HEK293 (cell line): ENCODE measurements around the gene MAN1B1.

Source experiments
- EGR2 ChIP-seq: fragments of 450-650 bp; formaldehyde crosslinking; IDR thresholded peaks from 2 replicates; pipeline ENCODE4 v1.5.1; 2016; ENCODE audit warnings: low read depth, missing biosample characterization, missing genetic modification characterization
- GLIS2 ChIP-seq: fragments of 450-650 bp; formaldehyde crosslinking; IDR thresholded peaks from 2 replicates; pipeline ENCODE4 v1.5.1; 2016; ENCODE audit warnings: missing biosample characterization, missing genetic modification characterization
- HIC1 ChIP-seq: fragments of 450-650 bp; formaldehyde crosslinking; IDR thresholded peaks from 2 replicates; pipeline ENCODE4 v1.5.1; 2016; ENCODE audit warnings: missing biosample characterization, missing genetic modification characterization
- HOXA7 ChIP-seq: sonication (generic); formaldehyde crosslinking; IDR thresholded peaks from 2 replicates; pipeline ENCODE4 v1.8.1; 2022; ENCODE audit warnings: missing genetic modification reagents, borderline replicate concordance
- KLF7 ChIP-seq: fragments of 450-650 bp; formaldehyde crosslinking; IDR thresholded peaks from 2 replicates; pipeline ENCODE4 v1.5.1; 2016; ENCODE audit warnings: missing biosample characterization, missing genetic modification characterization, borderline replicate concordance
- PATZ1 ChIP-seq: fragments of 450-650 bp; formaldehyde crosslinking; IDR thresholded peaks from 2 replicates; pipeline ENCODE4 v1.5.1; 2016; ENCODE audit warnings: missing biosample characterization, missing genetic modification characterization
- PBX3 ChIP-seq: sonication (generic); formaldehyde crosslinking; IDR thresholded peaks from 2 replicates; pipeline ENCODE4 v1.8.1; 2022; ENCODE audit warnings: mild to moderate bottlenecking, moderate library complexity, missing genetic modification reagents
- PRDM1 ChIP-seq: fragments of 450-650 bp; formaldehyde crosslinking; IDR thresholded peaks from 2 replicates; pipeline ENCODE4; 2016; ENCODE audit warnings: missing biosample characterization, missing genetic modification characterization
- YY1 ChIP-seq: fragments of 450-650 bp; formaldehyde crosslinking; IDR thresholded peaks from 2 replicates; pipeline ENCODE4 v1.5.1; 2018; ENCODE audit warnings: missing biosample characterization, missing genetic modification characterization
- ZBTB21 ChIP-seq: fragments of 450-650 bp; formaldehyde crosslinking; IDR thresholded peaks from 2 replicates; pipeline ENCODE4 v1.5.1; 2017; ENCODE audit warnings: missing biosample characterization, missing genetic modification characterization
- ZBTB26 ChIP-seq: fragments of 450-650 bp; formaldehyde crosslinking; optimal IDR thresholded peaks from 2 replicates; pipeline ENCODE3; 2016; ENCODE audit warnings: missing biosample characterization, mild to moderate bottlenecking, missing genetic modification characterization
- ZNF132 ChIP-seq: fragments of 450-650 bp; formaldehyde crosslinking; IDR thresholded peaks from 2 replicates; pipeline ENCODE4 v1.5.1; 2017; ENCODE audit warnings: missing biosample characterization, missing genetic modification characterization, borderline replicate concordance
- ZNF398 ChIP-seq: fragments of 450-650 bp; formaldehyde crosslinking; IDR thresholded peaks from 2 replicates; pipeline ENCODE4 v1.5.1; 2017; ENCODE audit warnings: missing biosample characterization, missing genetic modification characterization
- ZNF423 ChIP-seq: fragments of 450-650 bp; formaldehyde crosslinking; IDR thresholded peaks from 2 replicates; pipeline ENCODE4 v1.5.1; 2016; ENCODE audit warnings: missing biosample characterization, missing genetic modification characterization
- ZNF473 ChIP-seq: fragments of 450-650 bp; formaldehyde crosslinking; IDR thresholded peaks from 2 replicates; pipeline ENCODE4 v1.5.1; 2017; ENCODE audit warnings: missing biosample characterization, missing genetic modification characterization
- ZNF514 ChIP-seq: fragments of 450-650 bp; formaldehyde crosslinking; IDR thresholded peaks from 2 replicates; pipeline ENCODE4 v1.5.1; 2016; ENCODE audit warnings: missing biosample characterization, missing genetic modification characterization
- ZNF558 ChIP-seq: fragments of 450-650 bp; formaldehyde crosslinking; IDR thresholded peaks from 2 replicates; pipeline ENCODE4 v1.5.1; 2016; ENCODE audit warnings: missing biosample characterization, missing genetic modification characterization
- ZNF585B ChIP-seq: fragments of 450-650 bp; formaldehyde crosslinking; IDR thresholded peaks from 2 replicates; pipeline ENCODE4 v1.5.1; 2016; ENCODE audit warnings: missing biosample characterization, missing genetic modification characterization
- ZNF596 ChIP-seq: fragments of 450-650 bp; IDR thresholded peaks from 2 replicates; pipeline ENCODE4 v1.5.0; 2018; ENCODE audit warnings: missing biosample characterization, mild to moderate bottlenecking, missing genetic modification characterization, moderate library complexity
- ZNF621 ChIP-seq: fragments of 450-650 bp; formaldehyde crosslinking; IDR thresholded peaks from 2 replicates; pipeline ENCODE4 v1.5.1; 2017; ENCODE audit warnings: missing biosample characterization, missing genetic modification characterization
- ZNF639 ChIP-seq: fragments of 450-650 bp; formaldehyde crosslinking; IDR thresholded peaks from 2 replicates; pipeline ENCODE4 v1.5.1; 2016; ENCODE audit warnings: missing biosample characterization, missing genetic modification characterization
- ZNF645 ChIP-seq: fragments of 450-650 bp; formaldehyde crosslinking; IDR thresholded peaks from 2 replicates; pipeline ENCODE4; 2016; ENCODE audit warnings: missing biosample characterization, missing genetic modification characterization
- ZNF677 ChIP-seq: fragments of 450-650 bp; IDR thresholded peaks from 2 replicates; pipeline ENCODE4 v1.5.0; 2018; ENCODE audit warnings: missing biosample characterization, mild to moderate bottlenecking, missing genetic modification characterization, moderate library complexity
- ZSCAN23 ChIP-seq: fragments of 450-650 bp; formaldehyde crosslinking; IDR thresholded peaks from 2 replicates; pipeline ENCODE4 v1.5.1; 2016; ENCODE audit warnings: missing biosample characterization, missing genetic modification characterization

Gene MAN1B1

GRCh38 chr9:137049544-137050449 lies 37.0 kb upstream of the MAN1B1 start (continued):
- peak; percentile 13; the same call in 1 of the 2 replicates for TF ChIP-seq PATZ1 (tag by site-specific recombination)
- no peak for TF ChIP-seq ZNF132 (tag by site-specific recombination)
- TF ChIP-seq ZNF639, result no peak
- TF ChIP-seq ZNF596 (tag by site-specific recombination), result no peak
- no peak for TF ChIP-seq ZNF473
- no peak for TF ChIP-seq ZNF677 (tag by site-specific recombination)
- TF ChIP-seq YY1 (tag by site-specific recombination), result no peak
- 0 out of 2 replicates have a peak, but pooled peaks have one; percentile 33 for TF ChIP-seq HIC1 (tag by site-specific recombination)
- TF ChIP-seq ZNF423 (tag by site-specific recombination), result no peak
- no peak for TF ChIP-seq ZNF585B (tag by site-specific recombination)
- no peak for TF ChIP-seq PRDM1 (tag by site-specific recombination)
- no peak for TF ChIP-seq ZNF645
- TF ChIP-seq KLF7 (tag by site-specific recombination), result no peak
- TF ChIP-seq HOXA7 (CRISPR knock-in tag), result no peak
- no peak for TF ChIP-seq ZNF398 (tag by site-specific recombination)
- peak; percentile 30; the same call in 1 of the 2 replicates for TF ChIP-seq EGR2 (tag by site-specific recombination)
- peak; percentile 10 for TF ChIP-seq ZBTB26 (tag by site-specific recombination)
- no peak for TF ChIP-seq ZBTB21 (tag by site-specific recombination)
- TF ChIP-seq ZNF558 (tag by site-specific recombination), result no peak
- TF ChIP-seq ZNF621, result no peak
- TF ChIP-seq ZNF514 (tag by site-specific recombination), result no peak
- no peak for TF ChIP-seq ZSCAN23 (tag by site-specific recombination)
- no peak for TF ChIP-seq PBX3
- TF ChIP-seq GLIS2 (tag by site-specific recombination), result peak; percentile 50
